Thymus (tissue), 11 donors: ENCODE results near the gene RNMT. TPM values are rescaled to one million over a fixed set of nuclear protein-coding genes. Genes with fewer than 3 reads are reported as not detected.

Experiments used
- DNase-seq, 9 donors: peaks; one replicate each; pipeline ENCODE4 v3.0.0-alpha.2; 2013; ENCODE audit warnings: low spot score in 9 of 9, low read depth in 6 of 9, missing footprints in 1 of 9
- H3K27ac ChIP-seq, 2 donors: one replicate each; pipeline ENCODE4 v1.5.1; 2013; ENCODE audit warnings: control low read depth in 1 of 2, low read depth in 1 of 2, low read length in 1 of 2, mild to moderate bottlenecking in 1 of 2, moderate library complexity in 1 of 2
- H3K27me3 ChIP-seq, 2 donors: one replicate each; pipeline ENCODE4 v1.5.1; 2013; ENCODE audit warnings: low read length in 1 of 2; ENCODE audit not compliant: control insufficient read depth in 2 of 2, insufficient read depth in 1 of 2
- H3K36me3 ChIP-seq, 2 donors: one replicate each; pipeline ENCODE4 v1.5.1; 2013; ENCODE audit warnings: low read length in 1 of 2, mild to moderate bottlenecking in 1 of 2, moderate library complexity in 1 of 2; ENCODE audit not compliant: control insufficient read depth in 2 of 2, insufficient read depth in 2 of 2
- H3K4me1 ChIP-seq, 2 donors: one replicate each; pipeline ENCODE4 v1.5.1; 2013; ENCODE audit warnings: low read length in 2 of 2; ENCODE audit not compliant: control insufficient read depth in 2 of 2, insufficient read depth in 2 of 2
- H3K4me3 ChIP-seq, 2 donors: one replicate each; pipeline ENCODE4 v1.5.1; 2013; ENCODE audit warnings: low read length in 2 of 2, control low read depth in 1 of 2, mild to moderate bottlenecking in 1 of 2
- H3K9me3 ChIP-seq, 2 donors: one replicate each; pipeline ENCODE4 v1.5.1; 2013; ENCODE audit warnings: low read length in 1 of 2, mild to moderate bottlenecking in 1 of 2; ENCODE audit not compliant: control insufficient read depth in 2 of 2, insufficient read depth in 1 of 2
- WGBS: extraction: QIAGEN DNeasy Blood & Tissue Kit; methylation state at CpG from one replicate; pipeline ENCODE4 v1.1.7; 2013; 5-methylcytosine and 5-hydroxymethylcytosine counted together
- polyA plus RNA-seq: library from polyadenylated mRNA; stranded (reverse); fragments of 200-250 nt; gene quantifications from one replicate; pipeline ENCODE4 v1.2.3, GENCODE V29; 2013
- total RNA-seq: library from RNA; stranded (reverse); fragments of 120-200 nt; gene quantifications from one replicate; pipeline ENCODE4 v1.2.4, GENCODE V29; 2013
- donor health status: healthy.

RNMT gene
- total and polyA plus RNA-seq, 2 donors, result 21.6 to 25.8 TPM

GRCh38 chr18:13797157-13797611 lies 70.7 kb downstream of the RNMT start:
- peaks cover 0 to 4% of the 10 kb centered on the region in 2 donors for H3K9me3 ChIP-seq
- H3K4me1 ChIP-seq, result peaks cover 5 to 6% of the 10 kb centered on the region in 2 donors
- DNase-seq, result no peak
- no peak overlapping the region for H3K4me3 ChIP-seq
- 73% methylated on average over 3 of the region's 3 CpGs for WGBS
- H3K27me3 ChIP-seq, result peaks cover 4 to 31% of the 10 kb centered on the region in 2 donors
- no peak overlapping the region for H3K27ac ChIP-seq
- no peaks in the 10 kb centered on the region for H3K36me3 ChIP-seq

- WGBS, result 97% methylated on average over 11 of the region's 11 CpGs
- DNase-seq, result no peak
Observed at GRCh38 chr18:13799396-13799795, 72.9 kb downstream of the RNMT start.

GRCh38 chr18:13800505-13801259 lies 74.2 kb downstream of the RNMT start:
- 16% methylated on average over 30 of the region's 30 CpGs for WGBS
- H3K27me3 ChIP-seq, result peaks cover 4 to 49% of the 10 kb centered on the region in 2 donors
- peak overlapping the region in 1 of 2 donors; percentile 19 for H3K4me3 ChIP-seq
- peak in 8 of 9 donors; percentile 42 to 78 (median 62) for DNase-seq
- H3K36me3 ChIP-seq, result no peaks in the 10 kb centered on the region
- peaks cover 5 to 6% of the 10 kb centered on the region in 2 donors for H3K4me1 ChIP-seq
- peaks cover 0 to 4% of the 10 kb centered on the region in 2 donors for H3K9me3 ChIP-seq
- H3K27ac ChIP-seq, result no peak overlapping the region

More at GRCh38 chr18:13799396-13799795, 72.9 kb downstream of the RNMT start:
- peaks cover 5 to 6% of the 10 kb centered on the region in 2 donors for H3K4me1 ChIP-seq
- peaks cover 0 to 4% of the 10 kb centered on the region in 2 donors for H3K9me3 ChIP-seq
- H3K4me3 ChIP-seq, result no peak overlapping the region
- H3K36me3 ChIP-seq, result no peaks in the 10 kb centered on the region
- H3K27ac ChIP-seq, result no peak overlapping the region
- peaks cover 4 to 46% of the 10 kb centered on the region in 2 donors for H3K27me3 ChIP-seq

GRCh38 chr18:13801260-13801601 lies 74.8 kb downstream of the RNMT start:
- H3K4me3 ChIP-seq, result peak overlapping the region in 1 of 2 donors; percentile 19
- DNase-seq, result peak in 1 of 9 donors; percentile 14
- H3K27me3 ChIP-seq, result peaks cover 4 to 49% of the 10 kb centered on the region in 2 donors
- peaks cover 0 to 4% of the 10 kb centered on the region in 2 donors for H3K9me3 ChIP-seq
- H3K36me3 ChIP-seq, result no peaks in the 10 kb centered on the region
- no peak overlapping the region for H3K27ac ChIP-seq
- WGBS, result 12% methylated on average over 15 of the region's 15 CpGs
- peaks cover 5 to 6% of the 10 kb centered on the region in 2 donors for H3K4me1 ChIP-seq

- 60% methylated on average over 4 of the region's 4 CpGs for WGBS
- Histone ChIP-seq H3K36me3 (no peaks in the 10 kb centered on the region), H3K27ac (no peak overlapping the region), H3K4me3 (no peak overlapping the region), H3K4me1 (peaks cover 5 to 6% of the 10 kb centered on the region in 2 donors), H3K9me3 (no peaks in the 10 kb centered on the region), H3K27me3 (peaks cover under 1 to 37% of the 10 kb centered on the region in 2 donors)
- DNase-seq, result no peak
Observed at GRCh38 chr18:13804305-13804704, 77.8 kb downstream of the RNMT start.

- DNase-seq, result no peak
- Histone ChIP-seq H3K4me3 (no peak overlapping the region), H3K4me1 (no peaks in the 10 kb centered on the region), H3K27me3 (peaks cover 0 to 14% of the 10 kb centered on the region in 2 donors), H3K9me3 (no peaks in the 10 kb centered on the region), H3K27ac (no peak overlapping the region), H3K36me3 (no peaks in the 10 kb centered on the region)
- 85% methylated on average over 8 of the region's 8 CpGs for WGBS
Observed at GRCh38 chr18:13808294-13809042, 82.0 kb downstream of the RNMT start.

GRCh38 chr18:13809043-13809430 lies 82.6 kb downstream of the RNMT start:
- no peak overlapping the region for H3K27ac ChIP-seq
- no peak overlapping the region for H3K4me3 ChIP-seq
- no peak for DNase-seq
- no peaks in the 10 kb centered on the region for H3K4me1 ChIP-seq
- no peaks in the 10 kb centered on the region for H3K36me3 ChIP-seq
- peaks cover 0 to 12% of the 10 kb centered on the region in 2 donors for H3K27me3 ChIP-seq
- no peaks in the 10 kb centered on the region for H3K9me3 ChIP-seq
- WGBS, result 93% methylated on average over 2 of the region's 2 CpGs

GRCh38 chr18:13809531-13810255 lies 83.2 kb downstream of the RNMT start:
- H3K9me3 ChIP-seq, result no peaks in the 10 kb centered on the region
- H3K4me1 ChIP-seq, result no peaks in the 10 kb centered on the region
- no peak overlapping the region for H3K4me3 ChIP-seq
- 69% methylated on average over 5 of the region's 5 CpGs for WGBS
- H3K36me3 ChIP-seq, result no peaks in the 10 kb centered on the region
- DNase-seq, result no peak
- peaks cover 0 to 6% of the 10 kb centered on the region in 2 donors for H3K27me3 ChIP-seq
- H3K27ac ChIP-seq, result no peak overlapping the region
